GM18520 (cell line): Measurements from ENCODE around the gene ZDHHC12.
"Not testable (repeated sequence)": the region's sequence is repeated elsewhere in the genome, so short reads cannot be mapped to it uniquely, and the experiment has no call there.

ENCODE experiments used
- ATAC-seq: cut with Tn5 transposase; IDR thresholded peaks from one replicate; pipeline ENCODE4 v1.9.1; 2021; ENCODE audit not compliant: unreplicated experiment

ZDHHC12 gene

GRCh38 chr9:128712451-128713410 is 11.2 kb downstream of the ZDHHC12 start:
- ATAC-seq, result no peak

DNA sequence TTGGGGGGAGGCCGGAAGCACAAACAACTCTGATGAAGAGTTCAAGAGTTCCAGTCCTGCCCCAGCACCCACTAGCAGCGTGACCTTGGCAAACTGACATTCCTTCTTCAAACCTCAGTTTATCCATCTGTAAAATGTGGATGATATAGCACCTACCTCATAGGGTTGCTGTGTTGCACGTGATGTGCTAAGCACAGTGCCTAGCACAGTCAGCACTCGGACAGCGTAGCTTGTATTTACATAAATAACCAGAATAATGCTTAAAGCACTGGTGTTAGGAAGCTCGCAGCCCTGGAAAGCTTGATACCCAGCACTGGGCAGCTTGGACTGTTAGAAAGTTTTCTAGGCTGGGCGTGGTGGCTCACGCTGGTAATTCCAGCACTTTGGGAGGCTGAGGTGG is 16.5 kb downstream of the ZDHHC12 start:
- no peak for ATAC-seq

GRCh38 chr9:128706671-128707381 is 17.1 kb downstream of the ZDHHC12 start:
- no peak for ATAC-seq

- no peak for ATAC-seq
Measured at GRCh38 chr9:128706045-128706444, 17.9 kb downstream of the ZDHHC12 start.

DNA sequence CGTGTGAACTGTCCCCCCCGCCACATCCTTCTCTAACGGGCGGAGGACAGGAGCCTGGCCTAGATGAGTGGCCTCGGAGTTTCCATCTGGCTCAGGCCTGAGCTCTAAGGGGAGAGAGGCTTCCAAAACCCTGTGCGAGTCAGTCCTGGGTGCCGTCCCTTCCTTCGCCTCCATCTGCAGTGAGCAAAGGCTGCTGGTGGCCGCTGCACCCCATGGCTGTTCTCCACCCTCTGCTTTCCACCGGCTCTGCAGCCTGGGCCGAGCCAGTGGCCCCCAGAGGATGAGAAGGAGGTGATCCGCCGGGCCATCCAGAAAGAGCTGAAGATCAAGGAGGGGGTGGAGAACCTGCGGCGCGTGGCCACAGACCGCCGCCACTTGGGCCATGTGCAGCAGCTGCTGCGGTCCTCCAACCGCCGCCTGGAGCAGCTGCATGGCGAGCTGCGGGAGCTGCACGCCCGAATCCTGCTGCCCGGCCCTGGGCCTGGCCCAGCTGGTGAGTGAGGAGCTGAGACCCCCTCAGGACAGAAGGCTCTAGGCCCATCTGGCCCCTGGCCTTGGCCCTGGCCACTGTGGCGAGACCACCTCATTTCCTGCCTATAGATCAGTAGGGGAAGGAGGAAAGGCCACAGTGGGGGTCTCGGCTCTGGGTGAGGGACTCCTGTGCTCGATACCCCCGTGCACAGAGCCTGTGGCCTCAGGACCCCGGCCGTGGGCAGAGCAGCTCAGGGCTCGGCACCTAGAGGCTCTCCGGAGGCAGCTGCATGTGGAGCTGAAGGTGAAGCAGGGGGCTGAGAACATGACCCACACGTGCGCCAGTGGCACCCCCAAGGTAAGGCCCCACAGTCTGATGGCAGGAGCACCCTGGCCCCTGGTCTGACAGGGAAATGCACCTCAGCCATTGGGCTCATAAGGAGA is 18.6 kb downstream of the ZDHHC12 start:
- ATAC-seq, result no peak

DNA sequence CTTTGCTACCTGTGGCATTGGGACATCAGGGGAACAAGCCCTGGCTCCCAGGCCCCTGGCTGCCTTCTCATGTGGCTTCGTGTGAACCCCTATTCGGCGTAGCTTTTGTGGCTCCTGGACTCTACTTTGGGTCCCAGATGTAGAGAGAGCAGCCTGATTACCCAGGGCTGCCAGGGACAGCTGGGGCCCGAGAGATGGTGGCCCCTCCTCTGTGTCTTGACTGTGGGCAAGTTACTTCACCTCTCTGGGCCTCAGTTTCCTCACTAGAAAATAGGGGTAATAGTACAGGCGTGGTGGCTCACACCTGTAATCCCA is 19.6 kb downstream of the ZDHHC12 start:
- ATAC-seq, result no peak

GRCh38 chr9:128703616-128704355 is 20.1 kb downstream of the ZDHHC12 start:
- ATAC-seq, result no peak

GRCh38 chr9:128702949-128703615 is 20.8 kb downstream of the ZDHHC12 start:
- no peak for ATAC-seq

DNA sequence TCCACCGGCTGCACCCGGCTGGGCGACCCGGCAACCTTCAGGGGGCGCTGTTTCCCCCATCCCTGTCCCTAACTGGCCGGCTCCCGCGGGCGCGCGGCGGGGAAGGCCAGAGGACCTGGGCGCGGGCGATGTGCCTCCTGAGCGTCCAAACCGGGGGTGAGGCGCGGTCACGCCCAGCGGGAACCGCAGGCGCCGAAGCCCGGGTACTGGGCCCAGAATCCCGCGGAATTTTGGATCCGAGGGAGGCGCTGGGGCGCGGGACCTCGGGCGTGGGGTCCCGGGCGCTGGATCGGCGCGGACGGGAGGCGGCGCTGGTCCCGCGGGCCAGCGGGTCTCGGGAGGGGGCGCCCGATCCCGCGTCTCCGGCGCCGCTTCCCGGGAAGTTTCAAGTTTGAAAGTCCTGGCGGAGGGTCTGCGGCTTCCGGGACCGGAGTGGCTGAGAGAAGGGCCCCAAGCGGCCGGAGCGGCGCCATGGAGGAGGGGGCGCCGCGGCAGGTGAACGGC is 21.4 kb downstream of the ZDHHC12 start, which contains the start of gene PKN3:
TSS of gene PKN3 (plus strand) at position 59 of the 504 bp plus-strand sequence. CDS start at position 472, 413 bp downstream.
- ATAC-seq, result peak; percentile 51

DNA sequence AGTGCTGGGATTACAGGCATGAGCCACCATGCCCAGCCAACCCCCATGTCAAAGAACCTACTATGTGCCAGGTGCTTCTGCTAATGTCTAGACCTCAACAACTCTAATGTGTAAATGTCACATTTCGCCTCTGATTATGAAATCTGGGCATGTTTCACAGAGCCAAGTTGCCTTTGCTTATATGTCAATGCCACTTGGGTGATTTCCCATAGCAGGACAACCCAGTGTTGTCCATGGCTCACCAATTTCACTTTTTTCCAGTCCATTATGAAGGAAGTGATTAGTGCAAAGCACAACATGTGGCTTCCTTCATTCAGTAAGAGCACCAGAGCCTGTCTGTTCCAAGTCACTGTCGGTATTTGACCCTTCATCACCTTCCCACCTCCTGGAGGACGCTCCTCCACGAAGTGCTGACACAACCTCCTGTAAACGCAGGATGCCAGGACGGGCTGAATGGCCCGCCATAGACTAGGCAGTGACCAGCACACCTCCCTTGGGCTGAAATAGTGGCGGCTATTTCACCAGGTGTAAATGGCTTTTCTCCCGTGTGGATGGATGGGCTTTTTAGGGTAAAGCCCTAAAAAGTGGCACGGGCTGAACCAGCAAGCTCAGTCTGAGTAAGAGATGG is 22.6 kb downstream of the ZDHHC12 start:
- no peak for ATAC-seq

DNA sequence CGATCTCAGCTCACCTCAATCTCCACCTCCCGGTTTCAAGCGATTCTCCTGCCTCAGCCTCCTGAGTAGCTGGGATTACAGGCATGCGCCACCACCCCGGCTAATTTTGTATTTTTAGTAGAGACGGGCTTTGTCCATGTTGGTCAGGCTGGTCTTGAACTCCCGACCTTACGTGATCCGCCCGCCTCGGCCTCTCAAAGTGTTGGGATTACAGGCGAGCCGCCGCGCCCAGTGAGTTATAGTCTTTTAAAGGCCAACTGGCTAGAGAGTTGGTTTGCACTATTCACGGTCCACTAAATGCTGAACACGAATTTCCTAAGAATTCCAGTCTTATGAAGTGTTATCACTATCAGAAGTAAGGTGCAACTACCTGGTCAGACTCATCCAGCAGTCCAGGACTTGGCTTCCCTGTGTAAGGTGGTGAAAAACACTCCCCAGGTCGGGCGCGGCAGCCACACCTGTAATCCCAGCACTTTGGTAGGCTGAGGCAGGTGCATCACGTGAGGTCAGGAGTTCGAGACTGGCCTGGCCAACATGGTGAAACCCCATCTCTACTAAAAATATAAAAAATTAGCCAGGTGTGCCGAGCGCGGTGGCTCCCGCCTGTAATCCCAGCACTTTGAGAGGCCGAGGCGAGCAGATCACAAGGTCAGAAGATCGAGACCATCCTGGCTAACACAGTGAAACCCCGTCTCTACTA is 24.7 kb downstream of the ZDHHC12 start:
- ATAC-seq, result not testable (repeated sequence)

GRCh38 chr9:128696923-128697707 is 26.8 kb downstream of the ZDHHC12 start:
- ATAC-seq, result no peak

- no peak for ATAC-seq
Measured at GRCh38 chr9:128694344-128694743, 29.6 kb downstream of the ZDHHC12 start.

GRCh38 chr9:128693738-128694137 is 30.2 kb downstream of the ZDHHC12 start:
- not testable (repeated sequence) for ATAC-seq

DNA sequence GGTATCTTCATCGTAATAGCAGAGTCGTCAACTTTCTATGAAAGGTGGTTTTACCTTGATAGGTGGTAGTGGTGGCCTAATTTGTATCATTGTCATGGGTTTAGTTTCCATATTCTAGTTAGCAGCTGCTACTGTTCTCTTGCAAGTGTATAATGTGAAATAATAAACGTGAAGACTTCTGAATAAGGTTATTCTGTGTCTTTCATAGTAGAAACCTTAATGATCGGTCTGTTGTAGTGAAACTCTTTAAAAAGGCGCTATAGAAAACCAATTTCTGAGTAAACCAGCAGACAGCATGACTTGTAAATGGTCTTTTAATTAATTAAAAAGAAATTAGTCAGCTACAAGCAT is 33.3 kb downstream of the ZDHHC12 start:
- no peak for ATAC-seq

DNA sequence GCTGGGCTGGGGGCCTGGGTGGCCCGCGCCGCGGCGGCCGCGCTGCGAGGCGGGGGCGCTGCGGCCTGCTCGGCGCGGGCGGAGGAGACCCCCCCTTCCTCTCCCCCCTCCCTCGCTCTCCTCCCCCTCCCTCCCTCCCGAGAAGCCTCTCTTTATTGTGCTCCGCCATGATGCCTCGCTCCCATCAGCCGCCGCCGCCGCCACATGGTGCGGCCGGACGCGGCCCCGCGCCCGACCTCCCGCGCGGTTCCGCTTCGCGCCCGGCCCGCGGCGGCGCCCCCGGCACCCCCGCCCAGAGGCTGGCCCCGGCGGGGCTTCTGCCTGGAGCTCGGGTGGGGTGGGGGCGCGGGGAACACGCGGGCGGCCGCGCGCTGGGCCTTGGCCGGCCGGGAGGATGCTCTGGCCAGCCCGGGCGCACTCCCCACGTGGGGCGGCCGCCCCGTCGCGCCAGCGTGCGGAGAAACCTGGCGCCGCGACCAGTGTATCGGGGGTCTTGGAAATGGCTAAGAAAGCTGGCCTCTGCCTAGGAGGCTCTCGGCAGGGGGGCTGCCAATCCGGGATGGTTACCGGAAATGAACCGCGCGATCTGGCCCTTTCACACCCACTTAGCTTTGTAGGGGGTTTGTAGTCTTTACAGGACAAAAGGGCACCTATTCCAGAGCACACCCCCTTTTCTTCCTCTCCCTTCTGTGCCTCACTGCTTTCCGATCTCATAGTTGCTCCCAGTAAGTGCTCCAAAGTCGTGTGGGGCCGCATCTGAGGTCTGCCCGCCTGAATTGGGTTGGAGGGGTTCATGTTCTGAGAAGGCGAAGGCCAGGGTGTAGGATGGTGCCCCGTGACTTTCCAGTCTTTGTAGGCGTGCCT is 33.9 kb downstream of the ZDHHC12 start:
- ATAC-seq, result no peak

DNA sequence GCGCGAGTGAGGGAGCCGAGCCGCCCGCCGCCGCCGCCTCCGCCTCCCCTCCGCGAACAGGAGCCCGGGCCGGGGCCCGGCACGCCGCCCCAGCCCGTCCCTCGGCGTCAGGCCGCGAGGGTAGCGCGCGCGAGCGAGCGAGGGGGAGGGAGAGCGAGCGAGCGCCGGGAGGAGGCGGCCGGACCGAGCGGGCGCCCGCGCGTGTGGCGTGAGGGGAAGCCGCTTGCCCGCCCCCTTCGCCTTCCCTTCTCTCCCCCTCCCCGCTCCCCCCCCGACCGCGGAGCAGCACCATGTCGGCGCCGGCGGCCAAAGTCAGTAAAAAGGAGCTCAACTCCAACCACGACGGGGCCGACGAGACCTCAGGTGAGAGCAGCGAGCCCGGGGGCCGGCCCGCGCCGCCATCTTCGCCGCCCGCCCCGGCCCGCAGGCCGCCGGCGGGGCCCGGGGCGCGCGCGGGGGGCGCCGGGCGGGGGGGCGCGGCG is 34.6 kb downstream of the ZDHHC12 start:
- ATAC-seq, result no peak
